Suprapubic skin (tissue), 4 donors: ENCODE results near the gene ABCC2. TPM values are rescaled to one million over a fixed set of nuclear protein-coding genes. Genes with fewer than 3 reads are reported as not detected.
A peak's percentile ranks its signal among the peaks of the same experiment; 100 is the strongest.

Source experiments
- DNase-seq, 2 donors: peaks; one replicate each; pipeline ENCODE4 v3.0.0-alpha.2; 2019; ENCODE audit warnings: low spot score in 2 of 2
- H3K27ac ChIP-seq: fragments of 200-600 bp; sonication (generic); one replicate; pipeline ENCODE4 v1.5.1; 2019
- H3K27me3 ChIP-seq: fragments of 200-600 bp; sonication (generic); one replicate; pipeline ENCODE4 v1.5.1; 2019
- H3K36me3 ChIP-seq: fragments of 200-600 bp; sonication (generic); one replicate; pipeline ENCODE4 v1.5.1; 2019
- H3K4me1 ChIP-seq: fragments of 200-600 bp; sonication (generic); one replicate; pipeline ENCODE4 v1.5.1; 2019
- H3K4me3 ChIP-seq: fragments of 200-600 bp; sonication (generic); one replicate; pipeline ENCODE4 v1.5.1; 2019; ENCODE audit warnings: mild to moderate bottlenecking
- H3K9me3 ChIP-seq: fragments of 200-600 bp; sonication (generic); one replicate; pipeline ENCODE4 v1.5.1; 2019
- EP300 ChIP-seq: sonication (generic); formaldehyde crosslinking; IDR thresholded peaks from one replicate; pipeline ENCODE4 v1.6.1; 2017; ENCODE audit warnings: antibody characterized with exemption
- POLR2A ChIP-seq, 2 donors: fragments of 450-650 bp; IDR thresholded peaks; one replicate each; pipeline ENCODE4 v1.6.1; 2017; ENCODE audit warnings: antibody characterized with exemption in 2 of 2, mild to moderate bottlenecking in 2 of 2, moderate library complexity in 2 of 2
- POLR2AphosphoS5 ChIP-seq, 3 donors: sonication (generic); formaldehyde crosslinking; IDR thresholded peaks; one replicate each; pipeline ENCODE4 v1.6.1; 2017; ENCODE audit warnings: antibody characterized with exemption in 3 of 3
- WGBS: methylation state at CpG from one replicate; pipeline ENCODE4 v1.1.5; 2018; 5-methylcytosine and 5-hydroxymethylcytosine counted together
- total RNA-seq, 4 donors: library from RNA; depleted of rRNA; stranded (reverse); fragments of >200 nt; gene quantifications; one replicate each; pipeline ENCODE4 v1.1.0, GENCODE V29; 2016
- TF ChIP-seq, protein P1 (sequence below), 2 donors: fragments of 200-600 bp in 1 of 2; fragments of 450-650 bp in 1 of 2; sonication (generic) in 1 of 2; IDR thresholded peaks; one replicate each; pipeline ENCODE4 v1.5.1; 2016 to 2019; ENCODE audit warnings: antibody characterized with exemption in 2 of 2, mild to moderate bottlenecking in 1 of 2, moderate library complexity in 1 of 2

ABCC2 gene
- total RNA-seq, 4 donors from 2014 or later: 1.4 to 4.4 (median 2.7) TPM

DNA sequence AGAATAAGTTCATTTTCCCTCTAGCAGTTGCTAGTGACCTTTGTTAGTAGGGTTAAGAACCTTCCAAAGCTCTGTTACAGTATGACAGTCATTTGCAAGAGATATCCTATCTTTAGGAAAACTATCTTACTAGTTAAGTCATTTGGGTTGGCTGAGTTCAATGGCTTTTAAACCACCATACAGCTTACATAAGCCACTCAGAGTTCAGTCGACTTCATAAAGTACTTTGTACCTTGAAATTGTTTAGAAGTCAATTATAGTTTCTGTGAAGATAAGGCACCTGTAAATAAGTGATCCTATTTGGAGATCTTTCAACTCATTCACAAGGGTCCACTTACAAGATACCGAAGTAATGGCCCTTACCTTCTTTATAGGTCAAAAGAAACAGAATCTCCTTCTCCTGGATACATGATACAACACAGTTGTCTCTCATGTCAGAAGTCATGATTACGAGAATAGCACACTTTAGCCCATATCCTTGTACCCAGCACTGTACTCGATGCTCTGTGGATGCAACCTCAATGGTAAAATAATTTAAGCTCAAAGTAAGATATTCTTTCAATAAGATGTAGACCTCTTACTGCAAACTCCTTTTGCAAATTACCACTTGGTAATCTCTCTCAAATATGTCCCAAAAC, 11.9 kb upstream of the ABCC2 start:
- TF ChIP-seq POLR2AphosphoS5 (IDR thresholded peaks at IDR 0.05): no peak
- TF ChIP-seq EP300: no peak
- no peak for TF ChIP-seq POLR2A (IDR thresholded peaks at IDR 0.05)
- no peaks in the 10 kb centered on the region for H3K9me3 ChIP-seq
- H3K27me3 ChIP-seq: no peaks in the 10 kb centered on the region
- H3K4me3 ChIP-seq: no peak overlapping the region
- H3K36me3 ChIP-seq: no peaks in the 10 kb centered on the region
- no peaks in the 10 kb centered on the region for H3K4me1 ChIP-seq
- H3K27ac ChIP-seq: no peak overlapping the region
- 90% methylated on average over 4 of the region's 4 CpGs for WGBS
- no peak for DNase-seq

DNA sequence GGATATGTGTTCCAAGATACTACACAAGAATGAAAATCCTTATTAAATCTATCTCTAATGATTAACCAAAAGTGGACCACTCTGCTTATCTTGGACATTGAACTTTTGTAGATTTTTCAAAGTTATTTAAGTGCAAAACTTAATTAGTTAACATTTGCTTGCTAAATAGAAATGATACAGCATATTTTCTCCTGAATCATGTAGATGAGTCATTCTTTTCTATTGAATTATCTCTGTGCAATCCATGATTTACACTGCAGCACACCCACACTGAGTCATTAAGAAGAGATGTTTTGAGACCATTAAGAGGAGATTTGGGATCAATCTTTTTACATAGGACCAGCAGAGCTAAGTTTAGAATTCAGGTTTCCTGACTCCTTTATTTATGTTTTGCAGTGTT, 6.6 kb upstream of the ABCC2 start:
- Histone ChIP-seq H3K27ac (peak overlapping the region; percentile 25), H3K4me3 (no peak overlapping the region), H3K36me3 (no peaks in the 10 kb centered on the region), H3K9me3 (no peaks in the 10 kb centered on the region), H3K4me1 (peaks cover 23% of the 10 kb centered on the region), H3K27me3 (no peaks in the 10 kb centered on the region)
- TF ChIP-seq, protein P1, sequence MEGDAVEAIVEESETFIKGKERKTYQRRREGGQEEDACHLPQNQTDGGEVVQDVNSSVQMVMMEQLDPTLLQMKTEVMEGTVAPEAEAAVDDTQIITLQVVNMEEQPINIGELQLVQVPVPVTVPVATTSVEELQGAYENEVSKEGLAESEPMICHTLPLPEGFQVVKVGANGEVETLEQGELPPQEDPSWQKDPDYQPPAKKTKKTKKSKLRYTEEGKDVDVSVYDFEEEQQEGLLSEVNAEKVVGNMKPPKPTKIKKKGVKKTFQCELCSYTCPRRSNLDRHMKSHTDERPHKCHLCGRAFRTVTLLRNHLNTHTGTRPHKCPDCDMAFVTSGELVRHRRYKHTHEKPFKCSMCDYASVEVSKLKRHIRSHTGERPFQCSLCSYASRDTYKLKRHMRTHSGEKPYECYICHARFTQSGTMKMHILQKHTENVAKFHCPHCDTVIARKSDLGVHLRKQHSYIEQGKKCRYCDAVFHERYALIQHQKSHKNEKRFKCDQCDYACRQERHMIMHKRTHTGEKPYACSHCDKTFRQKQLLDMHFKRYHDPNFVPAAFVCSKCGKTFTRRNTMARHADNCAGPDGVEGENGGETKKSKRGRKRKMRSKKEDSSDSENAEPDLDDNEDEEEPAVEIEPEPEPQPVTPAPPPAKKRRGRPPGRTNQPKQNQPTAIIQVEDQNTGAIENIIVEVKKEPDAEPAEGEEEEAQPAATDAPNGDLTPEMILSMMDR (IDR thresholded peaks at IDR 0.05): no peak
- TF ChIP-seq POLR2AphosphoS5 (IDR thresholded peaks at IDR 0.05): no peak
- no peak for TF ChIP-seq EP300
- DNase-seq: no peak

DNA sequence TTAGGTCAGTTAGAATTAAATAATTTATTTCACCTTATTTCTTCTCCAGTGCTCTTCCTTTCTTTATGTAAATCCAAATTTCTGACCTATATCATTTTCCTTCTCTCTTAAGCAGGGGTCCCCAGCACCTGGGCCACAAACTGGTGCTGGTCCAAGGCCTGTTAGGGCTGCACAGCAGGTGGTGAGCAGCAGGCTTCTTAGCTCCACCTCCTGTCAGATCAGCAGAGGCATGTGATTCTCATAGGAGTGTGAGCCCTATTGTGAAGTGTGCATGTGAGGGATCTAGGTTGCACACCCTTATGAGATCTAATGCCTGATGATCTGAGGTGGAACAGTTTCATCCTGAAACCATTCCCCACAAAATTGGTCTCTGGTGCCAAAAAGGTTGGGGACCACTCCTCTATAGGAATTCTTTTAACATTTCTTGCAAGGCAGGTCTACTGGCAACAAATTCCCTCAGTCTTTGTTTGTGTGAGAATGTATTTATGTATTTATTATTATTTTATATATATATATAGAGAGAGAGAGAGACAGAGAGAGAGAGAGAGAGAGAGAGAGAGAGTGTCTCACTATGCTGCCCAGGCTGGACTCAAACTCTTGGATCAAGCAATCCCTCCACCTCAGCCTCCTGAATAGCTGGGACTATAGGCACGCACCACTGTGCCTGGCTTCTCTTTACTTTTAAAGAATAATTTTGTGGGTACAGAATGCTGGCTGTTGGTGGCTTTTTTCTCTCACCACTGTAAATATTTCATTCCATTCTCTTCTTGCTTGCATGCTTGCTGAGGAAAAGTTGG, 4.3 kb upstream of the ABCC2 start:
- Histone ChIP-seq H3K27ac (no peak overlapping the region), H3K27me3 (no peaks in the 10 kb centered on the region), H3K4me1 (peaks cover 33% of the 10 kb centered on the region), H3K4me3 (no peak overlapping the region), H3K36me3 (no peaks in the 10 kb centered on the region), H3K9me3 (no peaks in the 10 kb centered on the region)
- whole genome bisulfite sequencing: 94% methylated on average over 1 of the region's 1 CpG
- DNase-seq: no peak
- TF ChIP-seq, protein P1 (IDR thresholded peaks at IDR 0.05): no peak
- TF ChIP-seq POLR2AphosphoS5 (IDR thresholded peaks at IDR 0.05): no peak
- no peak for TF ChIP-seq EP300
- no peak for TF ChIP-seq POLR2A (IDR thresholded peaks at IDR 0.05)

DNA sequence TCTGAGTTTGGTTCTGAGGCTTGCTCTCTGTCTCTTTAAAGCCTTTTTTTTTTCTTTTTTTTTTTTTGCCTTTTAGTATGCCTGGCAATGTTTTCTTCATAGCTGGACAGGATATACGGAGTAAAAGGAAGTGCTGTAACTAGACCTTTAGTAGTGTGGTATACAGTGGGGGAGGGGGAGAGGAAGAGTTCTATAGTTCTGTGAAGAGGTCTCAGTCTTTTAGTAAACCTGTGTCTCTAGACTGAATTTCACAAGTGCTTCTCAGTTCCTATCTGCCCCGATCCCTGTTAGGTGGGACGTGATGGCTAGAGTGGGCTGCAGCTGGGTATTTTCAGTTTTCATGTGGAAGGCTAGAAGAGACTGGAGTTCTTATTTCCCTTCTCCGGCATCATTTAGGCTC, 3.1 kb upstream of the ABCC2 start:
- Histone ChIP-seq H3K4me1 (peaks cover 38% of the 10 kb centered on the region), H3K27ac (peak overlapping the region; percentile 84), H3K36me3 (no peaks in the 10 kb centered on the region), H3K27me3 (no peaks in the 10 kb centered on the region), H3K4me3 (peak overlapping the region; percentile 18), H3K9me3 (no peaks in the 10 kb centered on the region)
- 12% methylated on average over 4 of the region's 4 CpGs for WGBS
- DNase-seq: no peak
- TF ChIP-seq POLR2A (IDR thresholded peaks at IDR 0.05) (no peak), EP300 (no peak), POLR2AphosphoS5 (IDR thresholded peaks at IDR 0.05) (no peak)

DNA sequence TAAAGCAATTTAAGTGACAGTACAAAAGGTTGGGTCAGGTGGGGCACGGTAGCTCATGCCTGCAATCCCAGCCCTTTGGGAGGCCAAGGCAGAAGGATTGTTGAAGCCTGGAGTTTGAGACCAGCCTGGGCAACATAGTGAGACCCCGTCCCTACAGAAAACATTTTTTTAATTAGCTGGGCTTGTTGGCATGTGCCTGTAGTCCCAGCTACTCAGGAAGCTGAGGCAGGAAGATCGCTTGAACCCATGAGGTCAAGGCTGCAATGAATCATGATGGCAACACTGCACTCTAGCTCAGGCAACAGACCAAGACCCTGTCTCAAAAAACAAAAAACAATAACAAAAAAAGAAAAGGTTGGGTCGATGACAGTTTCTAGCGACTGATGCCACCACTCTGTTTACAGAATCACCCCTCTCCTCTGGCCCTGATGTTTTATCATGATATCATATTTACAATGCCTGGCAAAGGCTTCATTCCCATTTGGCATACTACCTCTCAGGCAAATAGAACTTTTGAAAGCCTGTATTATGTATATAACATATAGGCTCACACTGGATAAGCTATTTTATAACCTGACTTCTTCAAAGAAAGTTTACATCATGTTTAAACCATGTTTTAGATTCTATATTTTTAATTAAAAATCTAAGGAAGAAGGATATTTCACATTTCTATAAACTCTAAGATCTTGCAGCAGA, 558 bp upstream of the ABCC2 start:
- no peak overlapping the region for H3K4me3 ChIP-seq
- 85% methylated on average over 5 of the region's 5 CpGs for WGBS
- peak overlapping the region; percentile 8 for H3K27ac ChIP-seq

More for the DNA sequence above, 558 bp upstream of the ABCC2 start:
- DNase-seq: no peak
- Histone ChIP-seq H3K4me1 (peaks cover 45% of the 10 kb centered on the region), H3K27me3 (no peaks in the 10 kb centered on the region), H3K9me3 (no peaks in the 10 kb centered on the region), H3K36me3 (no peaks in the 10 kb centered on the region)
- TF ChIP-seq POLR2A (IDR thresholded peaks at IDR 0.05) (no peak), EP300 (no peak), POLR2AphosphoS5 (IDR thresholded peaks at IDR 0.05) (no peak)
- TF ChIP-seq, protein P1 (IDR thresholded peaks at IDR 0.05): no peak
